ENCODE measurements around the gene GPR158.

Gene GPR158

DNA sequence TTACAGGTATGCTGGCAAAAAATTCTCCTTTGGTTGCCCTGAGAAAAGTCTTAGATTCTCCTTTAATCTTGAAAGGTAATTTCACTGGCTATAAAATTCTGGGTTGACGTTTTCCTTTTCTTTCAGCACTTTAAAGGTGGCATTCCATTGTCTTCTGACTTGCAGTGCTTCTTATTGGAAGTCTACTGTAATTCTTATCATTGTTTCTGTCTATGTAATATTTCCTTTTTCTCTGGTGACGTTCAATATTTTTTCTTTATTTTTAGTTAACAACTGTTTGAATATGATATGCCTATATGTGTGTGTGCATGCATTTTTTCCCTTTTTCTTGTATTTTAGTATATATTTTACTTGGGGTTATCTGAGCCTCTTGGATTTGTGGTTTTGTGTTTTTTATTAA, 111.0 kb downstream of the GPR158 start:
- H3K27ac ChIP-seq = no peak overlapping the region
- TF ChIP-seq ZFX (IDR thresholded peaks at IDR 0.05; ENCODE audit: borderline replicate concordance) = no peak
- TF ChIP-seq, protein P1, sequence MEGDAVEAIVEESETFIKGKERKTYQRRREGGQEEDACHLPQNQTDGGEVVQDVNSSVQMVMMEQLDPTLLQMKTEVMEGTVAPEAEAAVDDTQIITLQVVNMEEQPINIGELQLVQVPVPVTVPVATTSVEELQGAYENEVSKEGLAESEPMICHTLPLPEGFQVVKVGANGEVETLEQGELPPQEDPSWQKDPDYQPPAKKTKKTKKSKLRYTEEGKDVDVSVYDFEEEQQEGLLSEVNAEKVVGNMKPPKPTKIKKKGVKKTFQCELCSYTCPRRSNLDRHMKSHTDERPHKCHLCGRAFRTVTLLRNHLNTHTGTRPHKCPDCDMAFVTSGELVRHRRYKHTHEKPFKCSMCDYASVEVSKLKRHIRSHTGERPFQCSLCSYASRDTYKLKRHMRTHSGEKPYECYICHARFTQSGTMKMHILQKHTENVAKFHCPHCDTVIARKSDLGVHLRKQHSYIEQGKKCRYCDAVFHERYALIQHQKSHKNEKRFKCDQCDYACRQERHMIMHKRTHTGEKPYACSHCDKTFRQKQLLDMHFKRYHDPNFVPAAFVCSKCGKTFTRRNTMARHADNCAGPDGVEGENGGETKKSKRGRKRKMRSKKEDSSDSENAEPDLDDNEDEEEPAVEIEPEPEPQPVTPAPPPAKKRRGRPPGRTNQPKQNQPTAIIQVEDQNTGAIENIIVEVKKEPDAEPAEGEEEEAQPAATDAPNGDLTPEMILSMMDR (IDR thresholded peaks at IDR 0.05) = no peak

DNA sequence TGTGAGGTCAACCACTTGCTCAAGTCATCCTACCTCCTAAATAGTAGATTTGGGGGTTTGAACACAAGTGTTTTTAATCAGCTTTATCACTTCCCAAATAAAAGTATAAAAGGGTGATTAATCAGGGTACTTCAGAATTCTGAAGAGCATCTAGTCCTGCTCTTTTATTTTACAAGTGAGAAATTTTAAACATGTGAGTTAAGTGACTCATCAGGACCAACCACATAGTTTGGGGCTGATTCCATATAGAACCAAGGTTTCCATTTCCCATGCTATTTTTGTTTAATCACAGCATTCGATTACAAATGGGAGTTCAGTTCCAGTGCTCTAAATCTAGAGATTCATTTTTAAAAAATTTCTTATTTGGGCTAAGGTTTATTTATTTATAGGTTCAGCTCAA, 113.4 kb downstream of the GPR158 start:
- TF ChIP-seq ZFX (IDR thresholded peaks at IDR 0.05; ENCODE audit: borderline replicate concordance) = no peak
- H3K27ac ChIP-seq = no peak overlapping the region

DNA sequence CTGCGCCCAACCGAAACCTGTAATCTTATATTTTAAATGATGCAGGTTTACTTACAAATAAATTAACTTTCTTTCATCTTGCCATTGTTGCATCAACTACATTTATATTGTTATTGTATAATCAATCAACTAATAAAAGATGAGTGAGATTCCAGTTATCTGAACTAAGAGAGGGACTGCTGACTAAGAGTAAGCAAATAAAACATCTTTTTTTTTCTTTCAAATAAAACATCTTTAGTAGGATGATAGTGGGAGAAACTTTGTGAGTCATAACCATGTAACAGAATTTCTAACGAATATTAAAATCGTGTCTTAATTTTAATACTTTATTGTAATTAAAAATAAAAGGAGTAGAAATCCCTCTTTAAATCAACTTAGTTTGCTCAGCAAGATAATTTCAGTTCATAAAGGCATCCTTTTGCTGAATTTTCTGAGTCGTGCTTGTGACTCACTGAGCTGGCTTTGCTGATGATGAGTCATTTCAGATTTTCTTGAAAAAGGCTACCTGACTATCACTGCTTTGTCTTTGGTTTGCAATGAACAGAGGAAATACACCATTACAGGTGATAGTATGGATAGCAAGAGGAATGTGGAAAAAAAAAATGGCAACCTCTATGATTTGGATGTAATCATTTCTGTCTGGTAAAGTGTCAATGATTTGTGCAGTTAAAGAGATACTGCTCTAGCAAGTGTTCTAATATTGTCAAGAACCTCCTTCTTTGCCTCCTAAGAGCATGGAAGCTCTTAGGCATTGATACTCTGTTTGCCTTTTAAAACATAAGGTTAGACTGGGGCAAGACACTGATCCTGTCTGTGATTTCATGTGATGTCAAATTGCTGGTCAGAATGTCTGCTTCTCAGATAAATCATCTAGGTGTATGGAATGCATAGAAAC, 119.5 kb downstream of the GPR158 start:
- no peak overlapping the region for H3K27ac ChIP-seq
- TF ChIP-seq, protein P1 (IDR thresholded peaks at IDR 0.05) = no peak
- TF ChIP-seq ZFX (IDR thresholded peaks at IDR 0.05; ENCODE audit: borderline replicate concordance) = no peak

DNA sequence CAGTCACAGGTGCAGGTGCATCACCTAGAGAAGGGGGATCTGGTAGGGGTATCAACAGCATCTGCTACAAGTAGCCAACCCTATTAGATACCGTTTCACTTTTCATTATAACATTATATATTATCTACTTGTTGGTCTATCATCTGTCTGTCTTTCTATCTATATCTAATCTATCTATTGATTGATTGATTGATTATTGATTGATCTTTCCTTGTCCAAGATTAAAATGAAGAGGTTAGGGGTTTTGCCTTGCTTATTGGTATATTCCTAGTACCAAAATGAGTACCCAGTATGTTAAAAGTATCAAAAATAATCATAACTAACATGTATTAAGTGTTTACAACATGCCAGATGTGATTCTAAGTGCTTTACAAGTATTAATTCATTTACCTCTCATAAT, 121.5 kb downstream of the GPR158 start:
- TF ChIP-seq, protein P1 (IDR thresholded peaks at IDR 0.05) = no peak
- no peak for TF ChIP-seq ZFX (IDR thresholded peaks at IDR 0.05; ENCODE audit: borderline replicate concordance)

DNA sequence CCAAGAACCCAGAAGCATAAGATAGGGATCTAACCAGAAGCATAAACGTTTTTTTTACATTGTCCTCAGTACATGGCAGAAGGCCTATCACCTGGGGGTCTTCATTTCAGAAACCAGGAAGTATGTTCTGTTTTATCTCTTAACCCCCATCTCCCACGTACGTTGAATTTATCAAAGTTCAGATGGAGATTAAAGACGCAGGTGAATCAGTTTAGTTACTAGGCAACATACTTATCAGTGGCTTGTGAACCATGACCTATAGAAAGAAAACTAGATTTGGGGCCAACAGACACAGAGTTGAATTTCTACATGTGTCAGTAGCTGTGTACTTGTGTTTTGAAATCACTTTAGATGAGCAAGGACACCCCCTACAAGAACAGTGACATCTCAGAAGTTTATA, 122.7 kb downstream of the GPR158 start:
- TF ChIP-seq ZFX (IDR thresholded peaks at IDR 0.05; ENCODE audit: borderline replicate concordance) = no peak
- TF ChIP-seq, protein P1 (IDR thresholded peaks at IDR 0.05) = no peak
- H3K27ac ChIP-seq = no peak overlapping the region

More for the DNA sequence above, 121.5 kb downstream of the GPR158 start:
- H3K27ac ChIP-seq = no peak overlapping the region

DNA sequence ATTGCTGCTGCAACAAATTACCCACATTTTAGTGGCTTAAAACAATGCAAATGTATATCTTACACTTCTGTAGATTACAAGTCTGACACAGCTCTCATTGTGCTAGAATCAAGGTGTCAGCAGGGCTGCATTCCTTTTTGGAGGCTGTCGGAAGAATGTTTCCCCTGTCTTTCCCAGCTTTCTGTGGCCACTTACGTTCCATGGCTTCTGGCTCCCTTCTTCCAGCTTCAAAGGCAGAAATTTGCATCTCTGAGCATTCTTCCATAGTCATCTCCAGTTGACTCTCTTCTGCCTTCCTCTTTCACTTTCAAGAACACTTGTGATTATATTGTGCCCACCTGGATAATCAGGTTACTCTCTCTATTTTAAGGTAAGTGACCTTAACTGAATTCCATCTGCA, 125.3 kb downstream of the GPR158 start:
- H3K27ac ChIP-seq = no peak overlapping the region
- TF ChIP-seq, protein P1 (IDR thresholded peaks at IDR 0.05) = no peak
- no peak for TF ChIP-seq ZFX (IDR thresholded peaks at IDR 0.05; ENCODE audit: borderline replicate concordance)

DNA sequence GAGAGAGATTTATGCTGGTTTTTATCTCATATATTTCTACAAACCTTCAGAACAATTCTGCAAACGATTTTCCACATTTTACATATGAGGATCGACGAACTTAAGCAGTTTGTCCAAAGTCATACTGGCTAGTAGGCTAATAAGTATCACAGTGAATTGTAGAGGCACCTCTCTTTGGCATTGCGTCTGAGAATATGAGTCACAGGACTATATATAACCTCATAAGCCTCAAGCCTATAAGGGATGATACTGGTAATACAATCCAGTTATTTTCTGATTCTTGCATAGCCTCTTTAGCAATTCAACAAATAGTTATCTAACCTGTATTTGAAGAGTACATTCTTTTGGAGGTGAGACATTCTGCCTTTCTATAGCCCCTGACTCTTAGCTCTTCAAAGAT, 129.8 kb downstream of the GPR158 start:
- TF ChIP-seq, protein P1 (IDR thresholded peaks at IDR 0.05) = no peak
- TF ChIP-seq ZFX (IDR thresholded peaks at IDR 0.05; ENCODE audit: borderline replicate concordance) = no peak
- no peak overlapping the region for H3K27ac ChIP-seq
